HG02885 (cell line): ENCODE data around the gene STRN4.
"Not testable (repeated sequence)": the region's sequence is repeated elsewhere in the genome, so short reads cannot be mapped to it uniquely, and the experiment has no call there.

Experiments
- ATAC-seq: cut with Tn5 transposase; IDR thresholded peaks from one replicate; pipeline ENCODE4 v1.9.1; 2021; ENCODE audit warnings: mild to moderate bottlenecking; ENCODE audit not compliant: unreplicated experiment, poor library complexity

Gene STRN4

DNA sequence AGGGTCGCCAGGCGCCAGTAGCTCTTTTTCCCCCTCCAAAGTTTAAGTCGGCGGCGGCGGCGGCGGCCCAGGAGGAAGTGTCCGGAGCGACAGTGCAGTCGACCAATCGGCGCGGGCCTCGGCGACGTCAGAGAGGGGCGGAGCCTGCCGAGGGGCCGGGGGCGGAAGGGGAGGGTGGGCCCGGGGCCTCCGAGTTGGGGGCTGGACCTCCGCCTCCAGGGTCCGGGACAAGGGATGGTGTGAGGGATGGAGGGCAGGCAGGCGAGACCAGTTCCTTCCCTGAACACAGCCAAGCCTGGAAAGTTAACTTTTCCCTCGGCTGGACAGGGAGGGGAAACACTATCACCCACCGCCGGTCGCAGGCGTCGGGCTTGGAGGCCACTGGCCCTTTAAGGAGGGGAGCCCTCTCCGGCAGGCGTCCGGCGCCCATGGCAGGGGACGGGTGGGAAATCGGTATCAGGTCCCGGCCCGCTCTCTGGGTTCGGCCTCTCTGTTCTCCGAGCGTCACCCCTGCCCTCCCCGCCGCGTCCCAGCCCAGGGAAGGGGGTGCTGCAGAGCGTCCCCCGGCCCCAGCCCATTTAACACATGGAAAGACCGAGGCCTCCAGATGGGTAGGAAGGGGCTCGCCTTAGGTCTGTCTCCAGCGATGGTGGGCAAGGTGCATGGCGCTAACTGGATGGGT lies 29.1 kb downstream of the STRN4 start, which contains the start of gene PRKD2:
PRKD2 (minus strand) TSS at position 81 of the 682 bp plus-strand sequence. CDS start 744 bp downstream, outside the sequence.
- peak; percentile 52 for ATAC-seq

DNA sequence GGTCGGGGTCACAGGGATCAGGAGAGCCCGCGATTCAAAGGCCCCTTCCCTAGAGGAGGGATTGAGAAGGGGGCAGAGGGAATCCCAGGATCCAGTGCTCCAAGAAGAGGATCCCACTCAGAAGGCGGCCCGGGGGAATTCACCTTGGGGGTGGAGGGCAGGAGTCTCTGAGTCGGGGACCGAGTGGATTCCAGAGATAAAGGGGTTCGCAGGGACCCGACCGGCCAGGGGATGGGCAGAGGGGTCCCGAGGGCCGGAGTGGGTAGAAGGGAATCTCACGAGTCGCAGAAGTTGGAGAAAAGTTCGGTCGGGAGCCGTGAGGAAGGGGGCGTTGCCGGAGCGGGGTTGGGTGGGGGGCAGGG lies 29.6 kb downstream of the STRN4 start:
- ATAC-seq, result no peak

DNA sequence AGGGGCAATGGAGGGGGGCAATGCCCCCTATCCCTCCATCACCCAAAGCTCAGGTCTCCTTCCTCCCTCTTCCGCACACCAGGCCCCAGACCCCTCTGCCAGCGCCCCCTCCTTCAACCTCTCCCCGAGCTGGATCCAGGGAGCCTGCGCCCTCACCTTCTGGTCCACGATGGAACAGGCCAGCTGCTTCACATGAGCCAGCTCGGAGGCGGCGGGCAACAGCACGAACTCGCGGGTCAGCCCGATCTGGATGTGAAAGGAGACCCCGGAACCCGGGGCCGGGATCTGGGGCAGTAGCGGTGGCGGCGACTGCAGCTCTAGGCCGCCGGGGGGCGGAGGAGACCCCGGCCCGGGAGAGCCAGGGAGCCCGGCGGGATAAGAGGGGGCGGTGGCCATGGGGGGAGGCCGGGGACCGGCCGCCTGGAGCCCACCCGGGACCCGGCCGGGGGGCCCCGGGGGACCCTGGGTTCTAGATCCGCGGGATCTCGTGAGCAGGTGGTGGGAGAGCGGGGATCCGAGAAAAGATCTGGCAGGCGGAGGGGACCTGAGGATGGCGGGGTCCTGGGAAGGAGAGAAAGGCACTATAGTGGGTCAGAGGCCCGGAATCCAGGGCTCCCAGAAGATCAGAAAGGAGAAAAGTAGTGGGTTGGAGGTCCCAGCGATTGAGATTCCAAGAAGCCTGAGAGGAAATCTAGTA lies 30.1 kb downstream of the STRN4 start:
- no peak for ATAC-seq

DNA sequence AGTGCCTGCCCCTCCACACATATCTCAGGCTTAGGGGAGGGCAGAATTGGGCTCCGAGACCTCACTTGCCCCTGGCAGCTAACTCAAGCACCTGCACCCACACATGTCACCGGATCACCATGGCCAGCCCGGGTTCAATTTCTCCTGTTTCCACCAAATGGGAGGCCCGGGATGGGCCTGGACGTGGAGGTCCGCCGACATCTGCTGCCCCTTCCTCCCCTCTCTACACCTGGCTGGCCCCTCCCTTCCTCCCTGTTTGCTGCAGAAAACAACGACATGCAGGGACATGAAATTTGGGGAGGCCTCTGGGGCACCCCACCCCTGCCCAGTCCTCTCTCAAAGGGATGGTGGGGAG lies 30.7 kb downstream of the STRN4 start:
- no peak for ATAC-seq

DNA sequence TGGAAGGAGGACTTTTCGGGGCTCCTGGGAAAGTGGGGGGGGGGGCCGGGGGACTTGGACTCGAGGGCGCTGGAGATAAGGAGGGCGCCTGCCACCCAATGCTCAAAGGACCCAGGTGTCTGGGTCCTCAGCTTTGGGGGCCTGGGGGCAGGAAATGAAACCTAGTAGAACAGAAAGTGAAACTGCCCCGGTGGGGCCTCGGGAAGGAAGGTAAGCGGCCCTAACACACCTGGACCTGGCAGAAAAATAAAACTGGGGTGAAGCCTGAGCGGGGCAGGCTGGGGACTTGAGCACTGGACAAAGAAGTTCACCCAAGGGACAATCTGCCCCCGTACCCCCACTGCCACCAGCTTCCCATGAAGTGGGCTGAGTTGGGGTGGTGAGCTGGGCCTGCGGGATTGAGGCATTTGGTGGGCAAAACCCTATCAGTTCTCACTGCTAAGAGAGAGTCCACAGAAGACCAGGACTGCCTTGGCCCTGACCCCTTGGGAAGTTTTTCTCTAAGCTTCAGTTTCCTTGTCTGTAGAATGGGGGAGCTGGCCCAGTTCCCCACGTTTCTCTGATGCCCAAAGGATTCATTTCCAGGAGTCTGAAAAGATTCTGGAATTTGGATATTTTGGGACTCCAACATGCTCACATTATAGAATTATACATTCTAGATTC lies 31.7 kb downstream of the STRN4 start:
- peak; percentile 30 for ATAC-seq

DNA sequence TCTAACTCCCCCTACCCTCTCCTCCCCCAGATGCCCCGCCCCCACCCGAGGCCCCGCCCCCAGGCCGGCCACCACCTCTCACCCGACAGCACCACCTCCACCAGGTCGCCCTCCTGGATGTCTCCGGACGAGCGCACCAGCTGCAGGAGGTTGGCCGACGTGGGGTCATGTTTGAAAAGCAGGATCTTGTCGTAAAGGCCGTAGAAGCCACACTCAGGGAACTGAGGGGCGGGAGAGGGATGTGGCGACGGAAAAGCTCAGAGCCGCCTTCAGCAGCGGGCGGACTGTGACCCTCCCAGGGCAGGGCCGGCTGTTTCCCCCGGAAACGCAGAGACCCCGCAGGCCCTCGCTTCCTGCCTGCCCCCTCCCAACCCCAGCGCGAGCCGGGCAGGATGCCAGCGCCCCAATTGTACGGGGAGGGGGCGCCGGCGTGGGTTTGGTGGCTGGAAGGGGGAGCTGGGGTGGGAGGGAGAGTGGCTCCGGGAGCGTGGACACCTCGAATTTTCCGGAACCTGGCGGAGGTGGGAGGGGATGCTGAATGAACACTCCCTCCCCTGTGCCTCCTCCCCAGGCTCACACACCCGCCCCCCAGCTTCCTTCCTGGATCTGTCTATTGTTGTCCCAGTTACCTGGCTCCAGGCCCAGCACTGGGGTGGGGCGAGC lies 32.3 kb downstream of the STRN4 start:
- ATAC-seq, result peak; percentile 12

DNA sequence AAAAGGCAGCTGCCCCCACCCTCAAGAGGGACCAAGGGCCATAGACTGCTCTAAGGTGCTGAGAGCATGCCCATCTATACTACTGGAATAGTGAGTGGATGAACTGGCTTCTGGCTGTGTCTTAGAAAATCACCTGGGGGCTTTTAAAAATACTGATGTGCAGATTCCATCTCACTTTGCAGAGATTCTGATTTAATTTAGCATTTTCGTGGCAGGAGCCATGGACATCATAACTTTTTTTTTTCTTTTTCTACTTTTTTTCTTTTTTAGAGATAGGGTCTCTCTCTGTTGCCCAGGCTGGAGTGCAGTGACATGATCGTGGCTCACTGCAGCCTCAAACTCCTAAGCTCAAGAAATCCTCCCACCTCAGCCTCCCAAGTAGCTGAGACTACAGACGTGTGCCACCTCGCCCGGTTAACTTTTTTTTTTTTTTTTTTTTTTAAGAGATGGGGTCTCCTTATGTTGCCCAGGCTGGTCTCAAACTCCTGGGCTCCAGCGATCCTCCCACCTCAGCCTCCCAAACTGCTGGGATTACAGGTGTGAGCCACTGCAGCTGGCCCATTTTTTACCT lies 33.4 kb downstream of the STRN4 start:
- ATAC-seq, result not testable (repeated sequence)

DNA sequence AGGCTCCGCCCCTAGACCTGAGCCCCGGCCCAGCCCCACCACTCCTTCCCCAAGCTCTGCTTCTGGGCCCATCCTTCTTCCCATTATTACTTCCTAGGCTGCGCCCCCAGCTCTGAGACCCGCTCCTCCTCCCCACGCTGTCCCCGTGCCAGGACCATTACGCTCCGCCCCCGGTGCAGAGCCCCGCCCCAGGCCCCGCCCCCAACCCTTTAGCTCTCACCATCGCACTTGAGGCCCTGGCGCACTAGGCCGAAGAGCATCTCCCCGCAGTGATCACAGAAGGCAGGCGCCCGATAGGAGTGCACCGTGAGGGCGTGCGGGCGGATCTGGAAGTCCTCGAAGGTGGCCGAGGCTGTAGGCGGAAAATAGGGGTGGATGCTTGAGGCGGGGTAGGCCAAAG lies 35.6 kb downstream of the STRN4 start:
- no peak for ATAC-seq

DNA sequence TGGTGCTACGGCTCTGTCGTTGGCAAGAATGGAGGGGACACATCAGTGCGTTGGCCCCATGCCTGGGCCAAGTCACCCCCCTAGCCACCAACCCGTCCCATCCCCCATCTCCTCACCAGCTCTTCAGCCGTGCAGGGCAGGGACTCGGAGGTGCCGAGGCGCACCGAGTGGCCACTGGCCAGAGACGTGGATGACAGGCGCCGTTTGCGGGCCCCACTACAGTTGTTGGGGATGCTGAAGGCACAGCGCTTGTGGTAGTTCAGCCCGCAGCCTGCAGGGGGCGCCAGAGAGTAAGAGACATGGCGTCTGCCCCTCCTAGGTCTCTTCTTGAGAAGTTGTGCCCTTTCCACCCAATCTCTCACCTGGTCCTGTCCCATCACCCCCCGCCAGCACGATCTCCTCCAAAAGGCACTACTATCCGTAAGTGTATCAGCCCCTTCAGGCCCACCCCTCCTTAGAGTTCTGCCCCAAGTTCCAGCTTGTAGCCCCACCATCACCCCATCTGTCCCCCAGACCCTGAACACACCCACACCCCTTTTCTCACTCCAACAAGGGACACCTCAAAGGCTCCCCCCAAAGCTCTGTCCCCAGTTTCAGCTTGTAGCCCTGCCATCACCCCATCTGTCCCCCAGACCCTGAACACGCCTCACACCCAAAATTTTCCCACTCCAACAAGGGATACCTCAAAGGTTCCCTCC lies 41.7 kb downstream of the STRN4 start:
- ATAC-seq, result no peak

DNA sequence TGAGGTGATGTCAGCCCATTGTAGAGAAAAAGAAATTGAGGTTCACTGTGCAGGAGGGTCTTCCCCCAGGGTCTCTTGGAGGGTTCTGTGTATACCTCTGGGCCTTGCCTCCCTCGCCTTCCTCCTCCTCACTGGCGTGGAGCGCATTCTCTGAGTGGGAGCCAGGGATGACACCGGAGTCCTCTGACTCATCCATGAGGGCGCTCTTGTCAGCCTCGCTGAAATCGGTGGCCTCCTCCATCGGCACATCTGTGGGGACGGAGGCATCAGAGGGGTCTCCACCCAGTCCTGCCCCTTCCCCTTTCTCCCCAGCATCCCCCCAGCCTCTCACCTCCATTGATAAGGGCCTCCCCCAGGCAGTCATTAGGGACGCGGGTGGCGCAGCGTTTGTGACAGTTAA lies 45.5 kb downstream of the STRN4 start:
- no peak for ATAC-seq

DNA sequence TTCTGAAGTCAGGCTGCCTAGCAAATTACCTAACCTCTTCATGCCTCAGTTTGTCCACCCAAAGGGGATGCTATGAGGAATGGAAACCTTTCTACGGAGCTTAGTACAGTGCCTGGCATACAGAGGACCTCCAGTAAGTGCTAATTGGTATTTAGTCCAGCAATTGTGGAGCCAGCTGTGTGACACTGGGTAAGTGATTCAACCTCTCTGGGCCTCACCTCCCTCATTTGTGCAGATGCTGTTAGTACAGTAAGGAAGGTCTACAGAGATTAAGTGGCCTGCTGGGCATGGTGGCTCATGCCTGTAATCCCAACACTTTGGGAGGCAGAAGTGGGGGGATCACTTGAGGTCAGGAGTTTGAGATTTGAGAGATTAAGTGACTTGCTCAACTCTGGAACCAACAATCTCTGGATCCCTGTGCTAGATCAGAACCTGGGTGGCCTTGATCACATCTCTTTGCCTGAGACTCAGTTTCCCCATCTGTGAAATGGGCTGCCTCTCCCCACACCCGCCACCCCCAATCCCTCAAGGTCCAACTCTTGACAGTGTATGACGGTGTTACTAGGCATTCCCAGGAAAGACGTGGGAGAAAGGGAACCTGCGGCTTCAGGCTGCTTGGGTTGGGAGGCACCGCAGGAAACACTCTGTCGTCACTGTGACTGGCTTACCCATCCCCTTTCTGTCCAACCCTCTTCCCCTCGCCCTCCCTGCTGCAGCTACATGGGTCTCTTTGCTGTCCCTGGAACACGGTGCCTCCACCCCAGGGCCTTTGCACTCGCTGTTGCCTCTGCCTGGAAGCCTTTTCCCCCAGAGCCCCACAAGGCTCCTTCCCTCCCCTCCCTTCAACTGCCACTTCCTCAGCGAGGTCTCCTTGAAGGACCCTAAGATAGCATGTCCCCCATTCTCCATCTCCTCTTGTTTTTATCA lies 47.6 kb downstream of the STRN4 start:
- ATAC-seq, result no peak

DNA sequence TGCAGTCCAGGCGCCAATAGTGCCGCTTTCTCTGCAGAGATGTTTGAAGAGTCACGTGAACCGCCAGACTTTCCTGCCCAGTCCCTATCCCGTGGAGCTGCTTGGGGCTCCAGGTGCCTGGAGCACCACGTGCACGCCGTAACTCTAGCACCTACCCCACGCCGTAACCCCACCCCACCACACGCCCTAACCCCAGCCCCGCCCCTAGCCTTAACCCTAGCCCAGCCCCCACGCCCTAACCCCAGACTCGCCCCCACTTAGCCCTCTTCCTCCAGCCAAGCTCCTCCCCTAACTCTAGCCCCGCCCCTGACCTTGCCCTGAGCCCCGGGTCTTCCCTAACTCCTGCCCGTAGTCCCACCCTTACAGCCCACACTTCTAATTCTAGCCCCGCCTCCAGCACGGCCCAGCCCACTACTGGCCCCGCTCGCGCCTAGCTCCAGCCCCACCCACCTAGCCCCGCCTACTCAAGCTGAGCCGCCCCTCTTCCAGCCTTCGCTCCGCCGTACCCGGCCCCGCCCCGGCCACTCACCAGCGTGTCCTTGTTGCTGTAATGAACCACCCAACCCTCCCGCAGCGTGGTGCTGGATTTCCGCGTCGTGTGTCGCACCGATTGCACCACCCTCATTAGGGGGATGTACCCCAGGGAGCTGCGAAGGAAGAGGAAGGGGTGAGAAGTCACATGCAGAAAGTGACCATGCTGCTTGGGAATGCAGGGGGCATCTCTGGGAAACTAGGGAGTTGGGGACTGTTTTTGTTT lies 48.9 kb downstream of the STRN4 start:
- ATAC-seq, result no peak

DNA sequence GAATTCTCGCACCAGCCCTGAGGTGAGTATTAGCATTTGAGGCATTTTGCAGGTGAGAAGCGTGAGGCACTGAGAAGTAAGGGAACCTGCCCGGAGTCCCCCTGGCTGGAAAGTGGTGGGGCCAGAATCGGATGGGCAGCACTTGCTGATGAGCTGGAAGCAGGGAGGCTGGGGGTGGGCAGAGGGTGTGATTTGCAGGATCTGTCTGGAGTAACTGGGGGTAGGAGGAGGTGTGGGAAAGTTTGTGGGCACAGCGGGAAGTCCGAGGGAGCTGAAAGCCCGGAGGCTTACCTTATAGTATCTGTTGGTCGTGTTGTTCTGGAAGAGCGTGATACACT lies 49.4 kb downstream of the STRN4 start:
- ATAC-seq, result no peak

DNA sequence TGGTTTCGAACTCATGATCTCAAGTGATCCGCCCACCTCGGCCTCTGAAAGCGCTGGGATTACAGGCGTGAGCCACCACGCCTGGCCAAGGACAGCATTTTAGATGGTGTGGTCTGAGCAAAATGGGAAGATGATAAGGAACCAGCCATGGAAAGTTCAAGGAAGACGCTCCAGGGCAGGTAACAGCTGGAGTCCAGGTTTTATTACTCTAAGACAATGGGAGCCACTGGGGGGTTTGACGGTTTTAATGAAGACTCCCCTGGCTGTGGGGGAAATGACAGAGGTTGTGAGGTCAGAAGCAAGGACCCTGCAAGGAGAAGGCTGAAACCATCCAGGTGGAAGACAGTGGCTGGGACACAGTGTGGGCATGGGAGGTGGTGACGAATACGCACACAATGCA lies 50.2 kb downstream of the STRN4 start:
- no peak for ATAC-seq

DNA sequence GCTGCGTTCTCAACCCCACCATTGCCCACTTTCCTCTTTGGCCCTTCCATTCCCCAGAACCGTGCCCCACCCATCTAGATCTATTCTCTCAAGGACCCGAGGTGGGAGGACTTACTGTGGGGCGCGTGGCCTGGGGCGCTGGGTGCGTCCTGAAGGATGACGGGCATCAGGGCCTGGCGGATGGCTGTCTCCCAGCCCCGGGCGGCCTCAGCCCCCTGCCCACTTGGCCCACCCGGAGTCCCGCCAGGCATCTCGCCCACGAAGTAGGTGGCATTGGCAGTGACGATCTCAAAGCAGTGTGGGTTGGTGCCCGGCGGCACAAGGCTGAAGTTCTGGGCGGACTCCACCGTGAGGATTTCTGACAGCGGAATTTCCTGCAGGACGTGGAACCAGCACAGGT lies 52.5 kb downstream of the STRN4 start:
- no peak for ATAC-seq

DNA sequence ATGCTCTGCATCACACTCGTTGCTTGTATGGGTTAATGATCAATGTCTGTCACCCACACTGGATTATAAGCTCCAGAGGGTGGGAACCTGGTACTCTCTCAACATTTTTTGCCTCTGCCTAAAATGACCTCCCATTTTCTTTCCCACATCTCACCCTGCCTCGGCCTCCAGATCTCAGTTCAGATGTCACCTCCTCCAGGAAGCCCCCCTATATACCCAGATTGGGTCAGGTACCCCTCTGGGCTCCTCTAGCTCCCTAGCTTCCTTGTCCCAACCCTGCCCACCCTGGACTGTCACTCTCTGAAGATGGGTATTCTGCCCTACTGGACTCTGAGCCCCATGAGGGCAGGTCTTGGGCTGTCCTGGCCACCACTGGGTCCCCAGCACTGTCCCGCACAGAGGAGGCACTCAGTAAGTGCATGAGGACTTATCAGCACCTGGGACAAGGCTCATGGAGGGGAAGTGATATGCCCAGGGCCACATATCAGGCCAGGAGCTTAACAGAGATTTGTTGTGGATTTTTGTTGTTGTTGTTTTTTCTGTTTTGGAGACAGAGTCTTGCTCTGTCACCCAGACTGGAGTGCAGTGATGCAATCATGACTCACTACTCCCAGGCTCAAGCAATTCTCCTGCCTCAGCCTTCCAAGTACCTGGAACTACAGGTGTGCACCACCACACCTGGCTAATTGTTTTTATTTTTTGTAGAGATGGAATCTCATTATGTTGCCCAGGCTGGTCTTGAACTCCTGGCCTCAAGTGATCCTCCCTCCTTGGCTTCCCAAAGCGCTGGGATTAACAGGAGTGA lies 53.1 kb downstream of the STRN4 start:
- no peak for ATAC-seq

DNA sequence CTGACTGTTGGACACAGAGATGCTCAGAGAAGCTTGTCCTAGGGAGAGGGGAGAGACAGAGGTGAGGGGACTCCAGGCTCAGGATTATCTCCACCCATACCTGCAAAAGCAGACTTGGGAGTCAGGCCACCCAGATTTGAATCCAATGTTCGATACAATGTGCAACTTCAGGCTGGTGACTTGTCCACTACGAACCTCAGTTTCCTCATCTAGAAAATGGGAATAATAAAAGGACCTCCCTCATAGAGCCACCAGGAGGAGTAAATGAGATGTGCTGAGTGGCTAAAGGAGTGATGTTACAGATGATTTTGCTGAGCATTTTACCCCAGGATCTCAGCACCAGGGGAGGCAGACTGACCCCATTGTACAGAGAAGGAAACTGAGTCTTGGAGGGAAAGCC lies 54.3 kb downstream of the STRN4 start:
- ATAC-seq, result no peak

DNA sequence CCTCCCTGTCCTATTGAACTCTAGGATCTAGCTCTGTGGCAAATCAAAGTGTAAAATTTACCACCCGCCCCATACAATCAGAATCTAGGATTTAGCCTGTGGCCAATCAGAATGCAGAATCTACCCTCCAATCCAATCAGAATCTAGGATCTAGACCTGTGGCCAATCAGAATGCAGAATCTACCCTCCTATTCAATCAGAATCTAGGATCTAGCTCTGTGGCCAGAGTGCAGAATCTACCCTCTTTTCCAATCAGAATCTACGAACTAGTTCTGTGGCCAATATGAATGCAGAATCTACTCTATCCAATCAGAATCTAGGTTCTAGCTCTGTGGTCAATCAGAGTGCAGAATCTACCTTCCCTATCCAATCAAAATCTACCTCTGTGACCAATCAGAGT lies 55.1 kb downstream of the STRN4 start:
- no peak for ATAC-seq
